HG02840 (cell line): ENCODE measurements around the gene TMEM38A.

ENCODE experiments used
- ATAC-seq: cut with Tn5 transposase; IDR thresholded peaks from one replicate; pipeline ENCODE4 v1.9.1; 2021; ENCODE audit warnings: mild to moderate bottlenecking, moderate library complexity, moderate number of reproducible peaks; ENCODE audit not compliant: unreplicated experiment, low FRiP score

TMEM38A gene

GRCh38 chr19:16660763-16661479 lies at the start of gene TMEM38A:
Gene TMEM38A (plus strand): TSS chr19:16661139. CDS start chr19:16661218, 79 bp downstream.
- ATAC-seq, result no peak

- no peak for ATAC-seq
These were observed 48.3 kb upstream of the TMEM38A start for GRCh38 chr19:16612636-16613035.

GRCh38 chr19:16613841-16614240 lies 47.1 kb upstream of the TMEM38A start:
- ATAC-seq, result no peak

GRCh38 chr19:16614941-16615340 lies 46.0 kb upstream of the TMEM38A start:
- no peak for ATAC-seq

GRCh38 chr19:16615808-16616207 lies 45.1 kb upstream of the TMEM38A start:
- ATAC-seq, result no peak

- no peak for ATAC-seq
These were observed 42.7 kb upstream of the TMEM38A start for GRCh38 chr19:16618248-16618647.

- ATAC-seq, result no peak
These were observed 41.5 kb upstream of the TMEM38A start for GRCh38 chr19:16619457-16619856.

- ATAC-seq, result no peak
These were observed 40.9 kb upstream of the TMEM38A start for GRCh38 chr19:16620018-16620417.

GRCh38 chr19:16620584-16620983 lies 40.4 kb upstream of the TMEM38A start:
- ATAC-seq, result no peak

- no peak for ATAC-seq
These were observed 39.7 kb upstream of the TMEM38A start for GRCh38 chr19:16621165-16621800.

- ATAC-seq, result no peak
These were observed 37.9 kb upstream of the TMEM38A start for GRCh38 chr19:16623066-16623465.

- ATAC-seq, result no peak
These were observed 37.4 kb upstream of the TMEM38A start for GRCh38 chr19:16623576-16623975.

GRCh38 chr19:16624236-16624635 lies 36.7 kb upstream of the TMEM38A start:
- ATAC-seq, result no peak

GRCh38 chr19:16625163-16625958 lies 35.6 kb upstream of the TMEM38A start:
- ATAC-seq, result no peak

- no peak for ATAC-seq
These were observed 34.1 kb upstream of the TMEM38A start for GRCh38 chr19:16626796-16627192.

GRCh38 chr19:16627193-16627927 lies 33.6 kb upstream of the TMEM38A start:
- ATAC-seq, result no peak

- ATAC-seq, result no peak
These were observed 33.1 kb upstream of the TMEM38A start for GRCh38 chr19:16627928-16628182.

- peak; percentile 85 for ATAC-seq
These were observed 32.6 kb upstream of the TMEM38A start, which contains the start of gene MED26 for GRCh38 chr19:16628183-16628983. Gene MED26 (minus strand): TSS chr19:16628204. CDS start chr19:16627943, 261 bp downstream.

- ATAC-seq, result no peak
These were observed 31.8 kb upstream of the TMEM38A start for GRCh38 chr19:16628984-16629691.
